H7 (cell line): ENCODE results near the gene FOXN3. TPM values are rescaled to one million over a fixed set of nuclear protein-coding genes. Genes with fewer than 3 reads are reported as not detected.

ENCODE experiments used
- DNase-seq: peaks from one replicate; pipeline ENCODE4 v3.0.0; 2012
- H3K27me3 ChIP-seq: 2 replicates; pipeline ENCODE4 v1.6.0; 2011; ENCODE audit warnings: mild to moderate bottlenecking, low read length; ENCODE audit not compliant: control insufficient read depth, insufficient read depth
- H3K36me3 ChIP-seq: replicated peaks from 2 replicates; pipeline ENCODE4 v1.5.1; 2011; ENCODE audit warnings: low read length; ENCODE audit not compliant: control insufficient read depth, insufficient read depth
- H3K4me3 ChIP-seq: 2 replicates; pipeline ENCODE4 v1.5.1; 2011; ENCODE audit warnings: low read depth, mild to moderate bottlenecking, control low read depth, low read length, moderate library complexity; ENCODE audit not compliant: insufficient read depth
- total RNA-seq: library from RNA; depleted of rRNA; stranded (reverse); fragments of >200 nt; shearing (Covaris generic); gene quantifications from 2 replicates; pipeline ENCODE4 v1.2.3, GENCODE V29; 2014; rRNA removed

FOXN3 gene, protein sequence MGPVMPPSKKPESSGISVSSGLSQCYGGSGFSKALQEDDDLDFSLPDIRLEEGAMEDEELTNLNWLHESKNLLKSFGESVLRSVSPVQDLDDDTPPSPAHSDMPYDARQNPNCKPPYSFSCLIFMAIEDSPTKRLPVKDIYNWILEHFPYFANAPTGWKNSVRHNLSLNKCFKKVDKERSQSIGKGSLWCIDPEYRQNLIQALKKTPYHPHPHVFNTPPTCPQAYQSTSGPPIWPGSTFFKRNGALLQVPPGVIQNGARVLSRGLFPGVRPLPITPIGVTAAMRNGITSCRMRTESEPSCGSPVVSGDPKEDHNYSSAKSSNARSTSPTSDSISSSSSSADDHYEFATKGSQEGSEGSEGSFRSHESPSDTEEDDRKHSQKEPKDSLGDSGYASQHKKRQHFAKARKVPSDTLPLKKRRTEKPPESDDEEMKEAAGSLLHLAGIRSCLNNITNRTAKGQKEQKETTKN
- total RNA-seq: 64.6 and 93.6 TPM in 2 replicates

DNA sequence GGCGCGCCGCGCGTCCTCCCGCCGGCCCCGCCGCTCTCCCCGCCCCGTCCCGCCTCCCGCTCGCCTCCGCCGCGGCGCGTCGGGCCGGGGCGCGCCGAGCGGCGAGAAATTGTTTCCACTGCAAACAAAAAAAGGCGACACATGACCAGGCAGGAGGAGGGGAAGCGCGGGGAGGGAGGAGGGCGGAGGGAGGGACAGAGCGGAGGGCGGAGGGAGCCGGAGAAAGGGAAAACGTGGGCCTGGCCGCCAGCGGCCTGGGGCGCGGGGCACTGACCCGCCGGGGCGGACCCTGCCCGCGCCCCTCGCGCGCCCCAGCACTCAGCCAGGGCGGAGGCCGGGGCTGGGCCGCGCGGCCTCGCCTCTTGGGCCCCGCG is at the start of gene FOXN3:
FOXN3 (minus strand) TSS at position 143 of the 374 bp plus-strand sequence. CDS start 4,757 bp downstream, outside the sequence.
- peak within 1 kb of the TSS; percentile 77 for H3K4me3 ChIP-seq
- peaks cover 6% of the 10 kb centered on the region for H3K36me3 ChIP-seq
- no peaks in the 10 kb centered on the region for H3K27me3 ChIP-seq
- peak; percentile 97 for DNase-seq

DNA sequence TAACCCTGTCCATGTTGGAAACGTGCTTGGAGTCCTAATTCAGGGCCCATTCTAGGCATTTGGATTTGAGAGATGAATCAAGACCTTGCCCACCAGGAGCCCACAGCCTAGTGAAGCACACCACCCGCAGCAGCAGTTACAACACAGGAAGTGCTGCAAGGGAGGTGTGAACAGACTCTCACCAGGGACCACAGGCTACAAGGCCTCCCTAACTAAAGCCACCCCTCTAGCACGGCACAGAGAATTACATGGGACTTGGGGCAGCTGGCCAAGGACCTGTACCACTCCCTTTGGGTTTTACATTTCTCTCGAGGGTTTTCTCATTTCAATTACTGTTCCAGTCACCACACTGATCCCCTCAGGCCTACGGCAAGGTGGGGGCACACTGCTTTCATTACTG is 49.5 kb upstream of the FOXN3 start:
- Histone ChIP-seq H3K27me3 (no peaks in the 10 kb centered on the region), H3K4me3 (no peak overlapping the region), H3K36me3 (no peaks in the 10 kb centered on the region; the same call in 1 of the 2 replicates)
- DNase-seq: no peak

DNA sequence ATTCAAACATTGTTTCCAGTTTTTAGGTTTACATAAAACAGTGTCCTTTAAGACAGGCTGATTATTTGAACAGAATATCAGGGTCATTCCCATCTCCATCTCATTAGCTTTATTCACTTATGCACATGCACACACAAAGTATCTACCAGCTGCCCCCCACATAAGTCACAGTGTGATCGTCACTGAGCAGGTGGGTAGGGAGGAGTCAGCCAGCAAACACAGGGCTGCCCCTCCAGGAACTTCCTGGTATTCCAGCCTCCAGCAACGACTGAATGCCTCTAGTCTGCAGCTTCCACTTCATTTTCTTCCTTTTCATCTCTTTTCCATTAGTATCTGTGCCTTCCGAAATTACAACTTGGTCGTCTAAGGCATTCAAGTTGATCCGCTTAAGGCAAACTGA is 48.8 kb upstream of the FOXN3 start:
- peak; percentile 70 for DNase-seq
- Histone ChIP-seq H3K4me3 (no peak overlapping the region), H3K27me3 (no peaks in the 10 kb centered on the region), H3K36me3 (no peaks in the 10 kb centered on the region; the same call in 1 of the 2 replicates)

DNA sequence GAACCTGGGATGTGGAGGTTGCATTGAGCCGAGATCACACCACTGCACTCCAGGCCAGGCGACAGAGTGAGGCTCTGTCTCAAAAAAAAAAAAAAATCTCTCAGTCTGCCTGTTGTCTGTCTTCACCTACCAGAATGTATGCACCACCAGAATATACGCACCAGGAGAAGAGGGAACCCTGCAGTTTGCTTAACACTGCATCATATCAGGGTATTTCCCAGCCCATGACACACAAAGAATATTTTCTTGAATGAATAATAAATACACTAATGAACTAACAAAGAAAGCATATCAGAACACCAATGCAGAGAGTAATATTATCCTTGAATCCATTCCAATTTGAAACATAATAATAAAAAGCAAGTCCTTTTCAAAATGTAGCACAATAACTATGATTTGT is 44.2 kb upstream of the FOXN3 start:
- H3K4me3 ChIP-seq: no peak overlapping the region
- no peaks in the 10 kb centered on the region for H3K27me3 ChIP-seq
- no peak for DNase-seq
- no peaks in the 10 kb centered on the region; the same call in none of the 2 replicates for H3K36me3 ChIP-seq

DNA sequence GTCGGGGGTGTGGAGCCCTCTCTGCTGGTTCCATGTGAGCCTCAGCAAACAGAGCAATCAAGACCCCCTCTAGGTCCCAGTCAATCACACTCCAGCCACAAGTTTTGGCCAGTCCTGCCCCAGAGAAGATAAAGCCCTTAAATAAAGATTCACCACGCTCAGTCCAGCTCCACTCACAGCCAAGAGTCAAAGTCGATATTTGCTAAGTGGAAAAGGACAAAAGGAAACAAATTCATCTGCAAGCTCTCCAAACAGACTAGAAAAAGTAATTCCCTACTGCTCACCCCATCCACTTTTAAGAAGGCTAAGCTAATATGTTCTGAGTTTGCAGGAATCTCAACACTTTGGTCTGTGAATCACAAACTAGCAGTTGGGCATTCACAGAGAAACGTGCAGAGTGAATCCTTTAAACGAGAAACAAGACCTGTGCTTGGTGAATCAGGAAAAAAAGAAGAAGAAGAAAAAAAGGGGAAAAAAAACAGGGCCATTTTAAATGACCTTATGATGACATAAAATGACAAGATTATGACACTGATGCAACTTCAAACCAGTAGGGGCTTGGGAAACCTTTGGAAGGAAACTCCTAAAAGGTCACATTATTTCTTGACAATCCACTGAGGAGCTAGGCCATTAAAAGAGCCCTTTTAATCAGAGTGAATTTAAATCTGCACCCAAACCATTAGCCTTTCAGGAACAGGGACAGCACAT is 41.8 kb upstream of the FOXN3 start:
- DNase-seq: no peak
- Histone ChIP-seq H3K36me3 (no peaks in the 10 kb centered on the region; the same call in 1 of the 2 replicates), H3K27me3 (no peaks in the 10 kb centered on the region), H3K4me3 (no peak overlapping the region)

DNA sequence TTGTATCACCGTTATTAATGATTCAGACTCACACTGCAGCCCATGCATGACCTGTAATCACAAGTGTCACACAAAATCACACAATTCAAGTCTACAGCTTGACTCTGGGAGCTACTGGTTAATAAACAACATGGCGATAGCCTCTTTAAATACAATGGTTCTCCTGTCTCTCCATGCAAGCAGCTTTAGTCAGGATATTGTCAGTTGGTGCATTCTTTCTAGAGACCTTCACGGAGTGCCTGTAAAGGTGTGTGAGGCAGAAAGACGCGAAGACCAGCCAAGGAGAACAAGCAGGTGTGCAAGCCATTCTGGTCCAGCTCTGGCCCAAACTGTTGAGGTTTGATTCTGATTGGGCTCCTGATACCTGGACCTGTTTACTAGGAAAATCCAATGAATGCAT is 40.0 kb upstream of the FOXN3 start:
- Histone ChIP-seq H3K4me3 (no peak overlapping the region), H3K27me3 (no peaks in the 10 kb centered on the region), H3K36me3 (no peaks in the 10 kb centered on the region; the same call in 1 of the 2 replicates)
- DNase-seq: no peak

DNA sequence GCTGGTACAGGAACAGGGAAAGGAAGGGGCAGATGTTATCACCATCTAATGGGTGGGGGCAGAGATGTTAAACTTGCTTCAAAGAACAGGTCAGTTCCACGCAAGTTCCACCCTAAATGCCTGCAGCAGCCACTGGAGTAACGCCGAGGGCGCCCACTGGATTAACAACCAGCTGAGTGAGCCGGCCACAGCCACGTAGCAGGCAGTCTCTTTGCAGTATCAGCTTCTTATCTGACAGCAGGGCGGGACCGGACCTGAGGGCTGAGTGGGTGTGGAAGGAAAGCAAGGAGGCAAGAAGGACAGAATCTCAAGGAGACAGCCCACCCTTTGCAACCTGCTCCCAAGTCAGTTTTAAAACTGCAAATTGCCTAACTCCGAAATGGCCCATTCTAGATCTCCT is 38.4 kb upstream of the FOXN3 start:
- DNase-seq: no peak
- no peaks in the 10 kb centered on the region; the same call in 1 of the 2 replicates for H3K36me3 ChIP-seq
- H3K4me3 ChIP-seq: no peak overlapping the region
- no peaks in the 10 kb centered on the region for H3K27me3 ChIP-seq

DNA sequence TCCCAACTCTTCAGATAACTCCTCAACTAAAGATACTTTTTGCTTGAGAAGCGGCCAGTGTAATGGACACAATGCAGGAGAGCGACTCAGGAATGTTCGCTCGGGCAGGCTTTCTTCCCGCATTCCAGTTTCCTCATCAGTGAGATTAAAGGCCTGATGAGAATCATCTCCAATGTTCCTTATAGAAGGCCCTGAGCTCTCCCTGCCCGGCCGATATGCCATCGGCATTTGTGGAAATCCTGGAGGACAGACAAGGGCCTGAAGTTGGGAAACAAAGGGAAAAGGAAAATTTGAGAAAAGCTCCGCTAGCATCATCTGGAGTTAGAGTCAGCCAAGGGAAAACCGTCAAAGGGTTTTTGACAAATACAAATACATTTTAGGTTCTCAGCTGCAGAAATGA is 38.0 kb upstream of the FOXN3 start:
- Histone ChIP-seq H3K36me3 (no peaks in the 10 kb centered on the region; the same call in 1 of the 2 replicates), H3K27me3 (no peaks in the 10 kb centered on the region), H3K4me3 (no peak overlapping the region)
- DNase-seq: no peak

DNA sequence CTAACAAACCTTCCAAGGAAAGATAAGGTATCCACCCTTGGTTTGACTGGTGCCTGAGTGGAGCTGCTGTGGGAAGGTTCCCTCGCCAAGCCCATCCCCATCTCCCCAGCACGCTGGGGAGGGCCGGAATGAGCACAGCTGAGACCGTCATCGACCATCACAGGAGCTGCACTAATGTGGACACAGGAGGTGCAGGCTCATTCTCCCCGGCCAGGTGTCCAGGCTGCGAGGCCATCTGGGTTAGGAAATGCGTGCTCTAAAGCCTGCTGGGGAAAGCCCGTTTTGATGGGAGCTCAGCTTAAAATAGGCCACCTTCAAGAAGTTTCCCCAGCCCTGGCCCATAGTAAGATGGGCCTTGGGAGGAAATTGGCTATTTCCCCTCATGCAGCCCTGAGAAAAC is 35.2 kb upstream of the FOXN3 start:
- H3K4me3 ChIP-seq: no peak overlapping the region
- H3K36me3 ChIP-seq: no peaks in the 10 kb centered on the region
- no peak for DNase-seq
- H3K27me3 ChIP-seq: no peaks in the 10 kb centered on the region

DNA sequence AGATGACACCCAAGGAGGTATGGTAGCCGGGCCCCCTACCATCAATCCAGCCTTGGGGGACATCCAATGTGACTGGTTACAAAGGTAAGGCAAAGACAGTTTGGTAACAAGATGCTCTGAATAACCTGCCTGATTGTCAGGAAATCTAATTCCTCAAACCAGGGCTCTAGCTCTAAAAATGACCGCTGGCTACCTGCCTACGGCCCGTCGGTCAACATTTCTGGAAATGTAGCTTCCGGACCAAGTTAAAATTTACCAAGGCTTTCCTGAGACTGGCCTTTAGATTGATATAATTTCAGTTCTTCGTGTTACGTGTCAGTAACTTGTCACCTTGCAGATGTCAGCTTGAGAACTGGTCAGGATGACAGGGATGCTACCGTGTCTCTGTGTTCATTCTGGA is 34.2 kb upstream of the FOXN3 start:
- no peak for DNase-seq

DNA sequence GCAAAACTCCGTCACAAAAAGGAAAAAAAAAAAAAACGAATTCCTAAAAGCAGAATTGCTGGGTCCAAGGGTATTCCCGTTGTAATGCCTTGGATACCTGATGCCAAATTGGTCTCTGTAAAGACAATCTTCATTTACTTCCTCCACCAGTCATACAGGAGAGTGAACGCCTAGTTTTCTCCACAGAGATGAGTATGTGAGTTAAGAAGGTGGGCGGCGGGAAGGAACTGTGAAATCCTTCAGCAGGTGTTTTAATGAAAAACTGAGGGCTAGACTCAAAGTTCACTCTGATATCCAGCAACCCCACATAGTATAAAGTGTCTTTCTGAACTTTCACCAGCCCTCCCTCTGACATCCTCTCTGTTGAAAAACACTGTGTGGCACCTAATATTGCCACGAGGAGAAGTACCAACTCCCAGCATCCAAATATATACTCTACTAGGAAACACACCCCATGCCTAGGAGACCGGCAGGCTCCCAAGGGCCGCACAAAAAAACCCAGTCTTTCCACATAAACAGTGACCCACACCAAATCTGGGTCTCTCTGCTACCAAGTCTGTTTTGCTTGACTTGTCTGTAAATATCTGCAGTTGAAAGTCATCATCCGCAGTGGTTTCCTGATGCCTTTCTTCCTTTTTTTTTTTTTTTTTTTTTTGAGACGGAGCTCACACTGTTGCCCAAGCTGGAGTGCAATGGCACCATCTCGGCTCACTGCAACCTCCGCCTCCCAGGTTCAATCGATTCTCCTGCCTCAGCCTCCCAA is 30.3 kb upstream of the FOXN3 start:
- no peak overlapping the region for H3K4me3 ChIP-seq
- no peaks in the 10 kb centered on the region for H3K27me3 ChIP-seq
- no peaks in the 10 kb centered on the region for H3K36me3 ChIP-seq
- DNase-seq: no peak

More for the DNA sequence above, 34.2 kb upstream of the FOXN3 start:
- H3K4me3 ChIP-seq: no peak overlapping the region
- H3K27me3 ChIP-seq: no peaks in the 10 kb centered on the region
- no peaks in the 10 kb centered on the region for H3K36me3 ChIP-seq

DNA sequence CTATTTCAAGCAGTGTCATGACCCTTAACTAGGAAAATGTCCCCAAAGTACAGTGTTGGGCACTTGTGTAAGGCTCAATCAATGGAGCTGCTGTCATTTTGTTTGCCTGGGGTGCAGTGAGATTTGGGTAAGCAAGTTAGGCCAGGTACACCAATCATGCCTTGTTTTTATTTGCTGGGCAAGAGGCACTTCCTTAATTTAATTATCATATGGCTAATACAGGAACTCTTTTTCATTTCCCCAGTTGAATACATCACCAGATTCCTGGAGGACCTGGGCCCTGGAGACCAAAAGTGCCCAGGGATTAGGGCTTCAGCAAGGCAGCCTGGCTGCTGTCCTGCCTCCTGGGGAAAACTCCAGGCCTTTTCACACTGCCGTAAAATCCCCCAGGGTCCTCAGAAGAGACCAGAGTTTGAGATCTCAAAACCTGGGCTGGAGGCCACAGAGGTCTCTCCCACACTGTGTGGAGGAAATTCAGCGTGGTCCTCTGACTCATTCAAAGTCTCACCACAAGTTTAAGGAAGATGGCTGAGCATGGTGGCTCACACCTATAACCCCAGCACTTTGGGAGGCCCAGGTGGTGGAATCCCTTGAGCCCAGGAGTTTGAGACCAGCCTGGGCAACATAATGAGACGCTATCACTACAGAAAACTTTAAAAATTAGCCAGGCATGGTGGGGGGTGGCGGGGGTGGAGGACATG is 28.4 kb upstream of the FOXN3 start:
- H3K36me3 ChIP-seq: no peaks in the 10 kb centered on the region
- no peaks in the 10 kb centered on the region for H3K27me3 ChIP-seq
- no peak overlapping the region for H3K4me3 ChIP-seq
- DNase-seq: no peak

DNA sequence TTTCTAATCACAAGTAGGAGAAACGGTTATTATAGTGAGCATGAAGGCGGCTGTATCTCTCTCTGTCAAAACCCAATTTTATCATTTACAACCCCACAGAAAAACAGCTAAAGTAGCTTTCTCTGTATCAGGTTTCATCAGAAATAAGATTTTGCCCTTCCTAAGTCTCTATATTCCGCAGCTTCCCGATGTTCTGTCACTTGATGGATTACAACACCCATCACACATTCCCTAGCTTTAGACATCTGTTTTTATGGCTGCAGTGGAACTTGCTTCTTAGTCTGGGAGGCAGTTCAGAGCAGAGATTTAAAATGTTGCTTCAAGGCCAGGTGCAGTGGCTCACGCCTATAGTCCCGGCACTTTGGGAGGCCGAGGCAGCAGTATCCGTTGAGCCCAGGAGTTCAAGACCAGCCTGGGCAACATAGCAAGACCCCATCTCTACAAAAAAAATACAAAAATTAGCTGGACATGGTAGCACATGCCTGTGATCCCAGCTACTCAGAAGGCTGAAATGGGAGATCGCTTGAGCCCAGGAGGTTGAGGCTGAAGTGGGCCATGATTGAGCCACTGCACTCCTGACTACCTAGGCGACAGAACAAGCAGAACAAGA is 27.6 kb upstream of the FOXN3 start:
- Histone ChIP-seq H3K36me3 (no peaks in the 10 kb centered on the region), H3K4me3 (no peak overlapping the region), H3K27me3 (no peaks in the 10 kb centered on the region)
- DNase-seq: no peak

DNA sequence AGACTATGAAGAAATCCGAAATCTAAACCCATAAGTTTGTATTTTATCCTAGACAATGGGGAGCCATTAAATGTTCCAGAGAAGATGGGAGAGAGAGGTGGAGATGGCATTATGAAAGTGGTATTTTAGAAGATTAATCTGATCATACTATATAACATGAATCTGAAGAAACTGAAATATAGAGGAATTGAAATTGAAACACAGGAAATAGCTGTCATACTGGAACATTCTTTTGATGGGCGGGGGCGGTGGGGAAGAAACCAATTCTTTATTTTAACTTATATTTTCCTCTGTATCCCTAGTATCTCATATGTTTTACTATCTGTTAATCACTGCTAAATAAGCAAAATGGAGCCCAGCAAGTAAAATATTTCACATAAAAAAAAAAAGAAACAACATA is 27.0 kb upstream of the FOXN3 start:
- Histone ChIP-seq H3K36me3 (no peaks in the 10 kb centered on the region), H3K27me3 (no peaks in the 10 kb centered on the region), H3K4me3 (no peak overlapping the region)
- no peak for DNase-seq
